Nephron (organoid): ENCODE data around the gene NAXD.

Experiments used
- H3K27ac Mint-ChIP-seq, 3 experiments: 2 replicates each; pipeline ENCODE4 v1.8.0; 2020; ENCODE audit warnings: mixed read lengths in 3 of 3, mild to moderate bottlenecking in 2 of 3, moderate library complexity in 1 of 3
- H3K27me3 Mint-ChIP-seq: 2 replicates; pipeline ENCODE4 v1.8.0; 2021; ENCODE audit warnings: low read depth, mild to moderate bottlenecking, moderate library complexity, mixed read lengths
- H3K36me3 Mint-ChIP-seq: 2 replicates; pipeline ENCODE4 v1.8.0; 2020; ENCODE audit warnings: low read depth, mixed read lengths
- H3K4me1 Mint-ChIP-seq: 2 replicates; pipeline ENCODE4 v1.8.0; 2020; ENCODE audit warnings: mixed read lengths
- H3K4me3 Mint-ChIP-seq, 3 experiments: 2 replicates each; pipeline ENCODE4 v1.8.0; 2020; ENCODE audit warnings: mild to moderate bottlenecking in 3 of 3, mixed read lengths in 3 of 3, moderate library complexity in 2 of 3
- H3K9me3 Mint-ChIP-seq: 2 replicates; pipeline ENCODE4 v1.8.0; 2020; ENCODE audit warnings: mixed read lengths
- TF ChIP-seq, protein P1 (sequence below), 3 experiments: fragments of 200-600 bp; sonication (generic); IDR thresholded peaks; one replicate each; pipeline ENCODE4 v1.5.0; 2021; ENCODE audit warnings: antibody characterized with exemption in 3 of 3; ENCODE audit not compliant: unreplicated experiment in 3 of 3

The NAXD gene

DNA sequence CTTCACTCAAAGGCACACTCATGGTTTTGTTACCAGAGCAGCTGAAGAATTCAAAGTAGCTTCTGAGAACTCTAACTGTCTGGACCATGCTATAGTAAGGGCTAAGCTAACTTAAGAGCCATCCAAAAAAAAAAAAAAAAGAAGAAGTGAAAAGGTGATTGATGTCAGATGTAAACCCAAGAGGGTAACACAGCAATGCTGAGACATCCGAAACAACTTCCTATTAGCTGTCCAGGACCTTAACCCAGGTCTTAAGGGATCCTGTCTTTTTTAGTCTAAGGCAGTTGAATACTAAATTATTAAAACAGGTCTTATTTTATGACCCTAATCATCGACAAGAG, 42.6 kb upstream of the NAXD start:
- TF ChIP-seq, protein P1, sequence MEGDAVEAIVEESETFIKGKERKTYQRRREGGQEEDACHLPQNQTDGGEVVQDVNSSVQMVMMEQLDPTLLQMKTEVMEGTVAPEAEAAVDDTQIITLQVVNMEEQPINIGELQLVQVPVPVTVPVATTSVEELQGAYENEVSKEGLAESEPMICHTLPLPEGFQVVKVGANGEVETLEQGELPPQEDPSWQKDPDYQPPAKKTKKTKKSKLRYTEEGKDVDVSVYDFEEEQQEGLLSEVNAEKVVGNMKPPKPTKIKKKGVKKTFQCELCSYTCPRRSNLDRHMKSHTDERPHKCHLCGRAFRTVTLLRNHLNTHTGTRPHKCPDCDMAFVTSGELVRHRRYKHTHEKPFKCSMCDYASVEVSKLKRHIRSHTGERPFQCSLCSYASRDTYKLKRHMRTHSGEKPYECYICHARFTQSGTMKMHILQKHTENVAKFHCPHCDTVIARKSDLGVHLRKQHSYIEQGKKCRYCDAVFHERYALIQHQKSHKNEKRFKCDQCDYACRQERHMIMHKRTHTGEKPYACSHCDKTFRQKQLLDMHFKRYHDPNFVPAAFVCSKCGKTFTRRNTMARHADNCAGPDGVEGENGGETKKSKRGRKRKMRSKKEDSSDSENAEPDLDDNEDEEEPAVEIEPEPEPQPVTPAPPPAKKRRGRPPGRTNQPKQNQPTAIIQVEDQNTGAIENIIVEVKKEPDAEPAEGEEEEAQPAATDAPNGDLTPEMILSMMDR (IDR thresholded peaks at IDR 0.05; ENCODE audit: unreplicated experiment in 3 of 3): no peak
- H3K4me1 Mint-ChIP-seq: no peaks in the 10 kb centered on the region
- peaks cover 30% of the 10 kb centered on the region for H3K27me3 Mint-ChIP-seq
- H3K27ac Mint-ChIP-seq: no peak overlapping the region
- H3K36me3 Mint-ChIP-seq: no peaks in the 10 kb centered on the region
- no peaks in the 10 kb centered on the region for H3K9me3 Mint-ChIP-seq
- no peak overlapping the region for H3K4me3 Mint-ChIP-seq

- TF ChIP-seq, protein P1 (IDR thresholded peaks at IDR 0.05; ENCODE audit: unreplicated experiment in 3 of 3): no peak
- Mint-ChIP-seq H3K4me1 (no peaks in the 10 kb centered on the region), H3K9me3 (no peaks in the 10 kb centered on the region), H3K36me3 (no peaks in the 10 kb centered on the region), H3K4me3 (no peak overlapping the region), H3K27me3 (peaks cover 20% of the 10 kb centered on the region), H3K27ac (no peak overlapping the region)
Measured at GRCh38 chr13:110574161-110574560, 41.2 kb upstream of the NAXD start.

DNA sequence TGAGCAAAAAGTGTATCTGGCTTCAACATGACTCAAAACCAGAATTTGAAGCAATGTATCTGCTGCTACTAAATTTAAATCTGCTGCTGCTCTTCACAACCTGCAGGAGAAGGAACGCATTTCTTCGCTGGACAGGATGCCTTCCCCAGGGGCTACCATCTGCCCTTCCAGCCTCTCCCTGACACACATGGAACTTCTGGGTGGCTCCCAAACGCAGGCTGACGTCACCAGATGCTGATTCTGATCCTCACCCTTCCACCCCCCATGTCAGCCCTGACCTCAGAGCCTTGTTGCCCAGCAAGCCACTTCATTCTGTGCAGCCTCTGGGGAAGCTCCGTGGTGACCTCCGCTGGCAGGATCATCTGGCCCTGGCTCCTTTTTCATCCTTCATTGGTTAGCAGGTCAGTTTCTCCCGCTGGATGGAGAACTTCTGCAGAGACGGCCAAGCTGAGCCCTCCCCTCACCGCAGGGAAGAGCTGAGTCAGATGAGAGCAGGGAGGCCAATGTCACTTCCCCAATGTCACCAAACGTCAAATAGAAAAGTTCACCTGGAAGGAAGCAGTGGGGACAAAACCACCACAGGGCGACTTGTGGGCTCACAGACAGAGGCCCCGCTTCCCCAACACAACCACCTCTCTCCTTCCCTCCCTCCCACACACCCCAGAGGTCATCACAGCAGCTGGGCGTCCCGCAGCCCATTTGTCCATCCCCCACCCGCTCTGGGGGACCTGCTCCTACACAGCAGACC, 39.8 kb upstream of the NAXD start:
- Mint-ChIP-seq H3K4me3 (no peak overlapping the region), H3K36me3 (no peaks in the 10 kb centered on the region), H3K4me1 (no peaks in the 10 kb centered on the region), H3K27ac (no peak overlapping the region), H3K27me3 (peaks cover 16% of the 10 kb centered on the region), H3K9me3 (no peaks in the 10 kb centered on the region)
- TF ChIP-seq, protein P1 (IDR thresholded peaks at IDR 0.05; ENCODE audit: unreplicated experiment in 3 of 3): no peak

- H3K4me3 Mint-ChIP-seq: no peak overlapping the region
- H3K9me3 Mint-ChIP-seq: no peaks in the 10 kb centered on the region
- H3K36me3 Mint-ChIP-seq: no peaks in the 10 kb centered on the region
- no peak overlapping the region for H3K27ac Mint-ChIP-seq
- no peaks in the 10 kb centered on the region for H3K4me1 Mint-ChIP-seq
- H3K27me3 Mint-ChIP-seq: peaks cover 16% of the 10 kb centered on the region
- TF ChIP-seq, protein P1 (IDR thresholded peaks at IDR 0.05; ENCODE audit: unreplicated experiment in 3 of 3): no peak
Measured at GRCh38 chr13:110576070-110576394, 39.3 kb upstream of the NAXD start.

- TF ChIP-seq, protein P1 (IDR thresholded peaks at IDR 0.05; ENCODE audit: unreplicated experiment in 3 of 3): no peak
- H3K36me3 Mint-ChIP-seq: no peaks in the 10 kb centered on the region
- no peak overlapping the region for H3K4me3 Mint-ChIP-seq
- H3K27ac Mint-ChIP-seq: no peak overlapping the region
- H3K27me3 Mint-ChIP-seq: peaks cover 14% of the 10 kb centered on the region
- H3K9me3 Mint-ChIP-seq: no peaks in the 10 kb centered on the region
- H3K4me1 Mint-ChIP-seq: no peaks in the 10 kb centered on the region
Measured at GRCh38 chr13:110576736-110577476, 38.4 kb upstream of the NAXD start.

DNA sequence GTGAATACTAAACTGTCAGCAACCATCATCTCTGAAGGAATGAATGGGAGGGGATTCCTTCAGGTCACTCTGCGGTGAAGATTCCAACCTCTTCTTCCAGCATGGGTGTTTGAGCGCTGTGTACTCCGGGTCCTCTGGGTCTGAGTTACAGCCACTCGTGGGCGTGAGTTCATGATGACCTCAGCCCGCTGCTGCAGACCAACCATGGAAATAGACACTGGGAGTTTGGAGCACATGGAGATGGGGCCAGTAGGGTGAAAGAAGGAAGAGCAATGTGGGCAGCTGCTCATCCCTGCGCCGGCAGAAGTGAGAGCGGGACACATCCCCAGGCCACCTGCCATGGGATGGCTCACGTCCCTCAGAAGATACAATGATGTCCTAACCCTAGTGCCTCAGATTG, 37.0 kb upstream of the NAXD start:
- H3K4me1 Mint-ChIP-seq: no peaks in the 10 kb centered on the region
- H3K9me3 Mint-ChIP-seq: no peaks in the 10 kb centered on the region
- no peak overlapping the region for H3K27ac Mint-ChIP-seq
- H3K36me3 Mint-ChIP-seq: no peaks in the 10 kb centered on the region
- H3K27me3 Mint-ChIP-seq: peaks cover 12% of the 10 kb centered on the region
- TF ChIP-seq, protein P1 (IDR thresholded peaks at IDR 0.05; ENCODE audit: unreplicated experiment in 3 of 3): no peak
- no peak overlapping the region for H3K4me3 Mint-ChIP-seq
